Neuronal stem cell (in vitro differentiated cells): ENCODE measurements around the gene KLC4.
A peak's percentile ranks its signal among the peaks of the same experiment; 100 is the strongest.

Experiments
- DNase-seq: peaks from one replicate; pipeline ENCODE4 v3.0.0-alpha.2; 2013; ENCODE audit warnings: low spot score
- H2AFZ ChIP-seq: one replicate; pipeline ENCODE4 v1.6.1; 2013; ENCODE audit warnings: mild to moderate bottlenecking, low read length, inconsistent platforms
- H2AK5ac ChIP-seq: 2 replicates; pipeline ENCODE4 v1.6.1; 2013; ENCODE audit warnings: low read depth, mild to moderate bottlenecking, inconsistent platforms, low read length, moderate library complexity, mixed read lengths
- H2BK120ac ChIP-seq: 2 replicates; pipeline ENCODE4 v1.6.1; 2013; ENCODE audit warnings: low read depth, mild to moderate bottlenecking, inconsistent platforms, low read length, moderate library complexity, mixed read lengths
- H2BK12ac ChIP-seq: one replicate; pipeline ENCODE4 v1.6.1; 2013; ENCODE audit warnings: low read length, inconsistent platforms
- H2BK15ac ChIP-seq: 2 replicates; pipeline ENCODE4 v1.6.1; 2013; ENCODE audit warnings: mild to moderate bottlenecking, low read length, inconsistent platforms, mixed read lengths
- H2BK5ac ChIP-seq: one replicate; pipeline ENCODE4 v1.6.1; 2013; ENCODE audit warnings: inconsistent platforms, mild to moderate bottlenecking, low read length, moderate library complexity
- H3K14ac ChIP-seq: one replicate; pipeline ENCODE4 v1.6.1; 2013; ENCODE audit warnings: low read length, inconsistent platforms
- H3K18ac ChIP-seq: 2 replicates; pipeline ENCODE4 v1.6.1; 2013; ENCODE audit warnings: low read length, inconsistent platforms
- H3K23ac ChIP-seq: 2 replicates; pipeline ENCODE4 v1.6.1; 2013; ENCODE audit warnings: low read depth, mild to moderate bottlenecking, mixed read lengths, low read length, inconsistent platforms; ENCODE audit not compliant: poor library complexity
- H3K27ac ChIP-seq: replicated peaks from 3 replicates; pipeline ENCODE4 v1.5.1; 2013; ENCODE audit warnings: low read length, inconsistent platforms
- H3K27me3 ChIP-seq, 3 experiments: 2 replicates each; pipeline ENCODE4 v1.6.1; 2013; ENCODE audit warnings: low read length in 3 of 3, mild to moderate bottlenecking in 2 of 3, inconsistent platforms in 1 of 3, low read depth in 1 of 3, mixed read lengths in 1 of 3, moderate library complexity in 1 of 3; ENCODE audit not compliant: control insufficient read depth in 3 of 3, insufficient read depth in 3 of 3
- H3K36me3 ChIP-seq, 2 donors: replicated peaks in 1 of 2; 2 replicates each; pipeline ENCODE4 v1.6.1; 2013; ENCODE audit warnings: low read length in 2 of 2; ENCODE audit not compliant: control insufficient read depth in 2 of 2, insufficient read depth in 2 of 2
- H3K4ac ChIP-seq: 2 replicates; pipeline ENCODE4 v1.6.1; 2013; ENCODE audit warnings: inconsistent platforms, mild to moderate bottlenecking, low read length, moderate library complexity
- H3K4me1 ChIP-seq, 2 donors: 1 replicate in 1 of 2; 2 replicates in 1 of 2; pipeline ENCODE4 v1.6.1; 2013; ENCODE audit warnings: low read length in 2 of 2, low read depth in 1 of 2; ENCODE audit not compliant: control insufficient read depth in 2 of 2, insufficient read depth in 1 of 2
- H3K4me2 ChIP-seq: one replicate; pipeline ENCODE4 v1.6.1; 2013; ENCODE audit warnings: mild to moderate bottlenecking, low read length, inconsistent platforms; ENCODE audit not compliant: insufficient read depth, poor library complexity, severe bottlenecking
- H3K4me3 ChIP-seq, 2 donors: 2 replicates each; pipeline ENCODE4 v1.5.1; 2013; ENCODE audit warnings: low read length in 2 of 2, mild to moderate bottlenecking in 2 of 2, inconsistent platforms in 1 of 2, moderate library complexity in 1 of 2
- H3K79me1 ChIP-seq: one replicate; pipeline ENCODE4 v1.6.1; 2013; ENCODE audit warnings: low read depth, mild to moderate bottlenecking, inconsistent platforms, low read length, moderate library complexity
- H3K9ac ChIP-seq: one replicate; pipeline ENCODE4 v1.6.1; 2013; ENCODE audit warnings: mild to moderate bottlenecking, low read depth, low read length, inconsistent platforms; ENCODE audit not compliant: poor library complexity
- H3K9me3 ChIP-seq, 2 donors: replicated peaks in 1 of 2; 2 replicates each; pipeline versions ENCODE3 to v1.6.1; 2013; ENCODE audit warnings: low read length in 2 of 2, mild to moderate bottlenecking in 2 of 2, inconsistent platforms in 1 of 2, low read depth in 1 of 2, mixed read lengths in 1 of 2, moderate library complexity in 1 of 2; ENCODE audit not compliant: control insufficient read depth in 2 of 2, insufficient read depth in 1 of 2
- H4K8ac ChIP-seq: one replicate; pipeline ENCODE4 v1.6.1; 2013; ENCODE audit warnings: low read depth, mild to moderate bottlenecking, inconsistent platforms, low read length, moderate library complexity
- H4K91ac ChIP-seq: one replicate; pipeline ENCODE4 v1.6.1; 2013; ENCODE audit warnings: low read length, low read depth, mild to moderate bottlenecking, inconsistent platforms; ENCODE audit not compliant: poor library complexity
- WGBS, 2 donors: extraction: QIAGEN DNeasy Blood & Tissue Kit; methylation state at CpG; one replicate each; pipeline ENCODE4 v1.1.7; 2013; ENCODE audit warnings: missing lambda C conversion rate in 2 of 2, mixed read lengths in 1 of 2; ENCODE audit not compliant: insufficient read length in 2 of 2, insufficient replicate concordance in 1 of 2; ENCODE audit errors: extremely low coverage in 2 of 2; 5-methylcytosine and 5-hydroxymethylcytosine counted together

KLC4 gene

GRCh38 chr6:43075670-43076463 is 16.4 kb downstream of the KLC4 start, which contains the start of gene PTK7:
PTK7 (plus strand) TSS chr6:43076314; CDS start chr6:43076489, 175 bp downstream.
- Histone ChIP-seq H3K4me1 (peaks cover 18 to 24% of the 10 kb centered on the region in 2 donors), H3K27ac (peak within 1 kb of the TSS; percentile 65), H2BK12ac (peak within 1 kb of the TSS; percentile 93), H3K9ac (peak within 1 kb of the TSS; percentile 98), H3K27me3 (no peaks in the 10 kb centered on the region), H2BK120ac (peak within 1 kb of the TSS; percentile 81), H3K4ac (peak within 1 kb of the TSS; percentile 24), H2AK5ac (peak within 1 kb of the TSS; percentile 87), H3K4me3 (peak within 1 kb of the TSS; percentile 89 to 98), H3K18ac (peak within 1 kb of the TSS; percentile 98), H3K36me3 (peaks cover 2 to 7% of the 10 kb centered on the region in 2 donors), H3K79me1 (peaks cover 4% of the 10 kb centered on the region), H4K8ac (no peak within 1 kb of the TSS), H2AFZ (peak within 1 kb of the TSS; percentile 96), H4K91ac (no peak within 1 kb of the TSS), H2BK15ac (peak within 1 kb of the TSS; percentile 68), H3K4me2 (peak within 1 kb of the TSS; percentile 59), H3K14ac (peak within 1 kb of the TSS; percentile 92), H2BK5ac (peak within 1 kb of the TSS; percentile 95), H3K23ac (peak within 1 kb of the TSS; percentile 95), H3K9me3 (no peaks in the 10 kb centered on the region)
- whole genome bisulfite sequencing, 2 donors = no CpG with 5 or more reads among the region's 60 CpGs
- DNase-seq = peak; percentile 83

DNA sequence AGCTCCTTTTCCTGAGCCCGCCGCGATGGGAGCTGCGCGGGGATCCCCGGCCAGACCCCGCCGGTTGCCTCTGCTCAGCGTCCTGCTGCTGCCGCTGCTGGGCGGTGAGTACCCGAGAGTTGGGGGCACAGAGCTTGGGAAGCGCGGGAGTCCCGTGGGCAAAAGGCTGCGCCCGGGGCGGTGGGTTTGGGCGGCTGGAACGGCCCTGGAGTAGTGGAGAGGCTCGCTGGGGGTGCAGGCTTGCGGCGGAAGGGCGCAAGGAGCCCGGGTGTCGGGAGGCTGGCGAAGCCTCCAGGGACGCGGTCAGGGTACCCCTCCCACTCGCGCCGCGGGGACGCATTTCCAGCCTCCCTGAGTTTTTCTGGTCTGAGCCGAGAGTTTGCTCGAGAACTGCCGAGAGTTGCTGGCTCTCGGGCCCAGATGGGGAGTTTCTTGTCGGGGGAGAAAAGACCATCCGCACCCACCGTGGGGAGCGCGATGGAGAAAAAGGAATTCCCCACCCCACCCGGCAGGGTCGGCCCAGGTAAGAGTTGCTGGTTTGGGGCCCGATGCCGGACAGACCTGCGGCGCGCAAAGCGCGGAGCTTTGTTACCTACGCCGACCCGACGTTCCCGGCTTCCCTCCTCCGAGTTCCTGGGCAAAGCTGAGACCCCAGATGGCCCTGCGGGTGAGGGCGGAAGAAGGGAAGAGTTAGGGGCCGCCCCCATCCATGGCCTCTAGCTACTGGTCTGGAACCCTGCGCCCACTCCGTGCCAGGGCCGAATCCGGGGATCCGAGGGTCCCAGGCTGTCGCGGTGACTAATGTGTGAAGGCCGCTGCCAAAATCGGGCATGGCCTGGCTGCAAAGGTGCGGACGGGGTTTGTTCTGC is 17.3 kb downstream of the KLC4 start:
- Histone ChIP-seq H3K36me3 (peaks cover 2 to 7% of the 10 kb centered on the region in 2 donors), H3K79me1 (peaks cover 4% of the 10 kb centered on the region), H2BK5ac (peak overlapping the region; percentile 95), H3K18ac (peak overlapping the region; percentile 98), H2AK5ac (peak overlapping the region; percentile 87), H2AFZ (peak overlapping the region; percentile 96), H3K4me1 (peaks cover 18 to 21% of the 10 kb centered on the region in 2 donors), H4K8ac (no peak overlapping the region), H2BK15ac (peak overlapping the region; percentile 68), H3K9me3 (no peaks in the 10 kb centered on the region), H3K4me3 (peak overlapping the region; percentile 89 to 98), H3K14ac (peak overlapping the region; percentile 92), H2BK12ac (peak overlapping the region; percentile 93), H4K91ac (no peak overlapping the region), H3K23ac (peak overlapping the region; percentile 95), H3K27me3 (no peaks in the 10 kb centered on the region), H2BK120ac (peak overlapping the region; percentile 81), H3K4ac (peak overlapping the region; percentile 24), H3K27ac (peak overlapping the region; percentile 65), H3K9ac (peak overlapping the region; percentile 98), H3K4me2 (peak overlapping the region; percentile 59)
- DNase-seq = no peak
- WGBS, 2 donors = no CpG with 5 or more reads among the region's 72 CpGs

- Histone ChIP-seq H2BK12ac (no peak overlapping the region), H3K9ac (peak overlapping the region; percentile 98), H3K36me3 (peaks cover 2 to 7% of the 10 kb centered on the region in 2 donors), H3K4me2 (peak overlapping the region; percentile 59), H3K27me3 (no peaks in the 10 kb centered on the region), H4K91ac (no peak overlapping the region), H3K4ac (no peak overlapping the region), H2BK15ac (no peak overlapping the region), H3K79me1 (peaks cover 4% of the 10 kb centered on the region), H3K9me3 (no peaks in the 10 kb centered on the region), H2AFZ (peak overlapping the region; percentile 96), H3K18ac (peak overlapping the region; percentile 98), H3K14ac (no peak overlapping the region), H2BK5ac (peak overlapping the region; percentile 95), H3K27ac (no peak overlapping the region), H2AK5ac (no peak overlapping the region), H3K23ac (no peak overlapping the region), H4K8ac (no peak overlapping the region), H3K4me3 (peak overlapping the region; percentile 89 to 98), H3K4me1 (peaks cover 18 to 21% of the 10 kb centered on the region in 2 donors), H2BK120ac (no peak overlapping the region)
- no peak for DNase-seq
- WGBS, 2 donors = no CpG with 5 or more reads among the region's 8 CpGs
Observed at GRCh38 chr6:43077333-43077809, 17.9 kb downstream of the KLC4 start.
